NCI-H446 (cell line): ENCODE data around the gene NFYC.
"Not testable (repeated sequence)": the region's sequence is repeated elsewhere in the genome, so short reads cannot be mapped to it uniquely, and the experiment has no call there.

Experiments
- DNase-seq, 2 experiments: peaks; one replicate each; lab custom pipeline; 2025; lab: John Stamatoyannopoulos, UW

The NFYC gene

GRCh38 chr1:40665335-40666171 is 26.0 kb upstream of the NFYC start, which contains the start of gene RIMS3:
TSS of gene RIMS3 (minus strand) at chr1:40665682. CDS start at chr1:40641925, 23,757 bp downstream.
- DNase-seq = peak in 1 of 2 experiments; percentile 84

- DNase-seq = peak; percentile 91 to 97
Observed at GRCh38 chr1:40668769-40669525, 22.6 kb upstream of the NFYC start.

- DNase-seq = no peak
Observed at GRCh38 chr1:40673452-40673851, 18.1 kb upstream of the NFYC start.

GRCh38 chr1:40676501-40676900 is 15.0 kb upstream of the NFYC start:
- no peak for DNase-seq

GRCh38 chr1:40679165-40679953 is 12.1 kb upstream of the NFYC start:
- DNase-seq = no peak

GRCh38 chr1:40684669-40685068 is 6.8 kb upstream of the NFYC start:
- DNase-seq = no peak

- no peak for DNase-seq
Observed at GRCh38 chr1:40687059-40687458, 4.4 kb upstream of the NFYC start.

GRCh38 chr1:40687661-40688060 is 3.8 kb upstream of the NFYC start:
- DNase-seq = no peak

GRCh38 chr1:40689737-40690136 is 1.8 kb upstream of the NFYC start:
- no peak for DNase-seq

- no peak for DNase-seq
Observed at GRCh38 chr1:40690771-40691537, 550 bp upstream of the NFYC start.

- DNase-seq = peak; percentile 65 to 66
Observed at GRCh38 chr1:40692429-40692895, 958 bp downstream of the NFYC start.

- no peak for DNase-seq
Observed at GRCh38 chr1:40693425-40693824, 1.9 kb downstream of the NFYC start.

GRCh38 chr1:40694353-40694874 is 2.9 kb downstream of the NFYC start:
- DNase-seq = no peak

- no peak for DNase-seq
Observed at GRCh38 chr1:40696294-40696693, 4.8 kb downstream of the NFYC start.

- no peak for DNase-seq
Observed at GRCh38 chr1:40697436-40697835, 5.9 kb downstream of the NFYC start.

GRCh38 chr1:40699787-40700186 is 8.3 kb downstream of the NFYC start:
- DNase-seq = no peak

GRCh38 chr1:40701684-40702083 is 10.2 kb downstream of the NFYC start:
- no peak for DNase-seq

- DNase-seq = not testable (repeated sequence)
Observed at GRCh38 chr1:40702810-40703209, 11.3 kb downstream of the NFYC start.

- DNase-seq = no peak
Observed at GRCh38 chr1:40703316-40703715, 11.8 kb downstream of the NFYC start.

- no peak for DNase-seq
Observed at GRCh38 chr1:40704817-40705733, 13.6 kb downstream of the NFYC start.
